IMR-90 (cell line): ENCODE data around the gene MTIF3. TPM values are rescaled to one million over a fixed set of nuclear protein-coding genes. Genes with fewer than 3 reads are reported as not detected.

Source experiments
- ATAC-seq: fragments of 200-7000 bp; cut with Tn5 transposase; 2 replicates; pipeline ENCODE4 v1.9.1; 2020; ENCODE audit warnings: low read depth, mild to moderate bottlenecking, moderate library complexity
- BruUV-seq: library from RNA; stranded (reverse); fragments of 400-500 nt; replicated peaks from 2 replicates; lab custom pipeline; 2021; lab: Mats Ljungman, UMichigan
- CTCF ChIA-PET: fragments of 300-600 bp; formaldehyde crosslinking; extraction: SDS; loops from one replicate; lab custom pipeline; 2021; ENCODE audit warnings: antibody characterized with exemption; lab: Yijun Ruan, JAX
- POLR2A ChIA-PET: fragments of 300-600 bp; sonication (Branson Sonifier 250); formaldehyde crosslinking; loops from one replicate; lab custom pipeline; 2022; ENCODE audit warnings: antibody characterized with exemption; ENCODE audit not compliant: unreplicated experiment; lab: Charles Lee
- DNase-seq: peaks from one replicate; pipeline ENCODE4 v3.0.0; 2013
- H2AFZ ChIP-seq: replicated peaks from 2 replicates; pipeline ENCODE3; 2013; ENCODE audit warnings: low read length, mild to moderate bottlenecking; ENCODE audit not compliant: poor library complexity
- H2AK5ac ChIP-seq: 2 replicates; pipeline ENCODE4 v1.6.1; 2013; ENCODE audit warnings: low read depth, low read length, inconsistent platforms
- H2AK9ac ChIP-seq: replicated peaks from 2 replicates; pipeline ENCODE3; 2013; ENCODE audit warnings: mild to moderate bottlenecking, low read depth, low read length, moderate library complexity; ENCODE audit not compliant: poor library complexity
- H2BK120ac ChIP-seq: 2 replicates; pipeline ENCODE4 v1.6.1; 2013; ENCODE audit warnings: low read depth, low read length, inconsistent platforms
- H2BK15ac ChIP-seq: 3 replicates; pipeline ENCODE4 v1.6.1; 2013; ENCODE audit warnings: low read depth, low read length, inconsistent platforms
- H2BK20ac ChIP-seq: 2 replicates; pipeline ENCODE4 v1.6.1; 2013; ENCODE audit warnings: low read depth, mild to moderate bottlenecking, inconsistent platforms, low read length, moderate library complexity
- H2BK5ac ChIP-seq: 2 replicates; pipeline ENCODE4 v1.6.1; 2013; ENCODE audit warnings: mild to moderate bottlenecking, low read depth, low read length, inconsistent platforms; ENCODE audit not compliant: poor library complexity, severe bottlenecking
- H3K14ac ChIP-seq: replicated peaks from 2 replicates; pipeline ENCODE4 v1.6.1; 2013; ENCODE audit warnings: low read depth, low read length, inconsistent platforms
- H3K18ac ChIP-seq: 2 replicates; pipeline ENCODE4 v1.6.1; 2013; ENCODE audit warnings: low read depth, low read length, control low read depth
- H3K23ac ChIP-seq: 2 replicates; pipeline ENCODE4 v1.6.1; 2013; ENCODE audit warnings: low read depth, low read length, inconsistent platforms
- H3K27ac ChIP-seq: 2 replicates; pipeline ENCODE4 v1.5.1; 2013; ENCODE audit warnings: mild to moderate bottlenecking, control low read depth, low read length; ENCODE audit not compliant: insufficient read depth
- H3K27me3 ChIP-seq: 2 replicates; pipeline ENCODE4 v1.6.1; 2013; ENCODE audit warnings: low read length; ENCODE audit not compliant: control insufficient read depth, insufficient read depth
- H3K36me3 ChIP-seq: 2 replicates; pipeline ENCODE4 v1.6.1; 2013; ENCODE audit warnings: low read length, mixed read lengths; ENCODE audit not compliant: control insufficient read depth, insufficient read depth
- H3K4ac ChIP-seq: 2 replicates; pipeline ENCODE4 v1.6.1; 2013; ENCODE audit warnings: low read depth, low read length, inconsistent platforms
- H3K4me1 ChIP-seq: 2 replicates; pipeline ENCODE4 v1.6.1; 2013; ENCODE audit warnings: low read length, mixed read lengths; ENCODE audit not compliant: control insufficient read depth, insufficient read depth
- H3K4me2 ChIP-seq: 2 replicates; pipeline ENCODE4 v1.6.1; 2013; ENCODE audit warnings: low read depth, mild to moderate bottlenecking, control low read depth, low read length, moderate library complexity
- H3K4me3 ChIP-seq: 2 replicates; pipeline ENCODE4 v1.5.1; 2013; ENCODE audit warnings: low read depth, mild to moderate bottlenecking, control low read depth, low read length, moderate library complexity; ENCODE audit not compliant: insufficient read depth
- H3K56ac ChIP-seq: 2 replicates; pipeline ENCODE4 v1.6.1; 2013; ENCODE audit warnings: low read length, inconsistent platforms; ENCODE audit not compliant: insufficient read depth; ENCODE audit errors: extremely low read depth
- H3K79me1 ChIP-seq, 2 experiments: 2 replicates each; pipeline ENCODE4 v1.6.1; 2013; ENCODE audit warnings: low read length in 2 of 2, inconsistent platforms in 1 of 2, low read depth in 1 of 2
- H3K9ac ChIP-seq: 2 replicates; pipeline ENCODE4 v1.6.1; 2013; ENCODE audit warnings: low read depth, low read length, control low read depth
- H3K9me1 ChIP-seq: 2 replicates; pipeline ENCODE4 v1.6.1; 2013; ENCODE audit warnings: low read length, inconsistent platforms; ENCODE audit not compliant: insufficient read depth
- H3K9me3 ChIP-seq: 2 replicates; pipeline ENCODE4 v1.6.1; 2013; ENCODE audit warnings: low read length; ENCODE audit not compliant: control insufficient read depth, insufficient read depth
- H4K20me1 ChIP-seq: 2 replicates; pipeline ENCODE4 v1.6.1; 2013; ENCODE audit warnings: low read length, inconsistent platforms; ENCODE audit not compliant: insufficient read depth
- H4K5ac ChIP-seq: 2 replicates; pipeline ENCODE4 v1.6.1; 2013; ENCODE audit warnings: mild to moderate bottlenecking, low read depth, low read length, control low read depth
- H4K8ac ChIP-seq, 2 experiments: 2 replicates each; pipeline ENCODE4 v1.6.1; 2013; ENCODE audit warnings: low read depth in 2 of 2, low read length in 2 of 2, control low read depth in 1 of 2, inconsistent platforms in 1 of 2
- H4K91ac ChIP-seq: 2 replicates; pipeline ENCODE4 v1.6.1; 2013; ENCODE audit warnings: low read depth, low read length, inconsistent platforms; ENCODE audit not compliant: insufficient read depth
- FOS ChIP-seq: fragments of 150-350 bp; IDR thresholded peaks from 2 replicates; pipeline ENCODE4 v1.6.1; 2016; ENCODE audit warnings: low read depth, low read length
- MAZ ChIP-seq: IDR thresholded peaks from 2 replicates; pipeline ENCODE4 v1.6.1; 2012; ENCODE audit warnings: low read depth, mild to moderate bottlenecking, low read length, improper control_type of control experiment, moderate library complexity, borderline replicate concordance
- RFX5 ChIP-seq: IDR thresholded peaks from 2 replicates; pipeline ENCODE4 v1.8.0; 2012; ENCODE audit warnings: low read depth, mild to moderate bottlenecking, low read length, moderate library complexity
- WGBS, 2 experiments: methylation state at CpG; one replicate each; pipeline versions ENCODE4 v1.1.5 to v1.1.7; 2013; ENCODE audit warnings: missing lambda C conversion rate in 2 of 2; ENCODE audit not compliant: insufficient read length in 1 of 2; ENCODE audit errors: extremely low coverage in 2 of 2; 5-methylcytosine and 5-hydroxymethylcytosine counted together
- dilution Hi-C: fragments of 300-500 bp; cut with HindIII; formaldehyde crosslinking; loops from one replicate; pipeline ENCODE4 v1.14.3; 2018; ENCODE audit warnings: low sequenced_read_pairs; ENCODE audit not compliant: unreplicated experiment
- in situ Hi-C: fragments of 300-500 bp; cut with MboI; formaldehyde crosslinking; loops from 3 replicates; pipeline ENCODE4 v1.14.3; 2019; ENCODE audit warnings: low sequenced_read_pairs, inconsistent platforms, mixed read lengths
- intact Hi-C: fragments of 100-400 bp; cut with micrococcal nuclease; formaldehyde crosslinking; loops from 2 replicates; pipeline ENCODE4 v1.10.0; 2022
- polyA plus RNA-seq, 3 experiments: library from polyadenylated mRNA; depleted of rRNA; stranded (reverse); fragments of >200 nt; gene quantifications; 2 replicates each; pipeline ENCODE4 v1.2.3, GENCODE V29; 2012; ENCODE audit warnings: low replicate concordance in 1 of 3
- total RNA-seq: library from RNA; depleted of rRNA; stranded (reverse); fragments of >200 nt; gene quantifications from 2 replicates; pipeline ENCODE4 v1.2.3, GENCODE V29; 2012

MTIF3 gene
- total and polyA plus RNA-seq, 2 of the 4 experiments (the other 2 are of a cell fraction) = 31.7 to 41.0 TPM

GRCh38 chr13:27497563-27498230 is 47.3 kb upstream of the MTIF3 start:
- DNase-seq (no peak), ATAC-seq (no peak)
- WGBS, 2 experiments = 67% methylated on average over 2 of the region's 11 CpGs; no CpG with 5 or more reads in 1 of the 2 experiments
- H3K4me2 ChIP-seq = no peak overlapping the region
- no peaks in the 10 kb centered on the region for H3K9me3 ChIP-seq
- H2BK15ac ChIP-seq = no peak overlapping the region
- H3K14ac ChIP-seq = no peak overlapping the region
- H4K8ac ChIP-seq = no peak overlapping the region
- dilution Hi-C loops = no loop called here
- BruUV-seq = no TSS peak
- no peak overlapping the region for H4K91ac ChIP-seq
- no peak overlapping the region for H2BK5ac ChIP-seq
- H2BK20ac ChIP-seq = no peak overlapping the region
- TF ChIP-seq RFX5 (no peak), FOS (no peak), MAZ (no peak)
- no peak overlapping the region for H2BK120ac ChIP-seq
- H2AK5ac ChIP-seq = no peak overlapping the region
- H3K56ac ChIP-seq = no peak overlapping the region
- no peak overlapping the region for H3K27ac ChIP-seq
- H3K18ac ChIP-seq = no peak overlapping the region
- intact Hi-C loops = no loop called here
- H3K9me1 ChIP-seq = no peaks in the 10 kb centered on the region
- H3K4ac ChIP-seq = no peak overlapping the region
- no peaks in the 10 kb centered on the region for H4K20me1 ChIP-seq
- H3K9ac ChIP-seq = no peak overlapping the region
- H3K36me3 ChIP-seq = no peaks in the 10 kb centered on the region
- CTCF ChIA-PET = no interaction called here
- no peak overlapping the region for H4K5ac ChIP-seq
- H3K4me1 ChIP-seq = no peaks in the 10 kb centered on the region
- peaks cover 10% of the 10 kb centered on the region for H3K27me3 ChIP-seq
- no peak overlapping the region for H3K4me3 ChIP-seq
- no peak overlapping the region for H2AK9ac ChIP-seq
- H2AFZ ChIP-seq = no peak overlapping the region
- H3K79me1 ChIP-seq = no peaks in the 10 kb centered on the region
- H3K23ac ChIP-seq = no peak overlapping the region
- POLR2A ChIA-PET = no interaction called here
- in situ Hi-C loops = no loop called here
